Erythroblast (primary cell): Measurements from ENCODE around the gene VAC14.
"Not testable (repeated sequence)": the region's sequence is repeated elsewhere in the genome, so short reads cannot be mapped to it uniquely, and the experiment has no call there.

Experiments
- DNase-seq, 2 experiments: peaks; one replicate each; lab custom pipeline; 2025; lab: John Stamatoyannopoulos, UW
- GATA1 ChIP-seq: IDR thresholded peaks from 2 replicates; pipeline ENCODE4 v1.6.1; 2011; ENCODE audit warnings: low read depth, mild to moderate bottlenecking, control low read depth, low read length, moderate library complexity
- POLR2A ChIP-seq: IDR thresholded peaks from 2 replicates; pipeline ENCODE4 v1.6.1; 2011; ENCODE audit warnings: mild to moderate bottlenecking, low read length

Gene VAC14

DNA sequence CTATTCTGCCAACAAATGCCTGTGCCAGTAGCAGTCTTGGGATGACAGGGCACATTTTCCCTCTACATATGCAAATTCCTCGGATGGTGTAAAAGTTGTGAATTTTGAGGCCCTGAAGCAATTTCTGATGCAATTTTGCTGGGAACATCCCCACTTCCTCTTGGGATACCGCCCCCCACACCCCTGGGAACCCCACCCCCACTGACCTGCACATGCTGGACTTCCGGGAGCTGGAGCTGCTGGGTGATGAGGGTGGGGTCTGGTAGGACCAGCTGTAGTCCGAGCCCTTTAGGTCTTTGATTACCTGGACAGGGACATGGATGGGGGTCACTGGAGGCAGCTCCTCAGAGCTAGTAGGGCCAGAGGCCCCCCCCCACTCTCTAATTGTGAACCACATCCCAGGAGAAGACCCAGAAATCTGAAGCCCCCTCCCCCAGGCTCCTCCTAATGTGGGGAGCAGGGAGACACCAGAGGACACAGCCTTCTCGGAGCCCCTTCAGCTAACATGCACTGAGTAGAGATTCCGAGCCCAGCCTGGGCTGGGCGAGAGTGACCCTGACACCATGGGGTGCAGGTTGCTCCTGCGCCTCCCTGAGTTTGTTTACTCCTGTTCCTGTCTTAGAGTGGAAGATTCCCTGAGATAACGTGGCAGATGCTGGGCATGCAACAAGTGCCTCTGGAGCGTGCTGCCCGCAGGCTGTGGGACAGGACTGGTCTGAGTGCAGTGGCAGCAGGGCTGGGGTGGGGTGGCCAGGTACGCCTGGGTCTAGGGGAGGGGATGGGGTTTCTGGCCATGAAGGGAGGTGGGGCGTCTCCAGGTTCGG is 124.1 kb downstream of the VAC14 start:
- DNase-seq: no peak
- TF ChIP-seq GATA1 (no peak), POLR2A (no peak)

DNA sequence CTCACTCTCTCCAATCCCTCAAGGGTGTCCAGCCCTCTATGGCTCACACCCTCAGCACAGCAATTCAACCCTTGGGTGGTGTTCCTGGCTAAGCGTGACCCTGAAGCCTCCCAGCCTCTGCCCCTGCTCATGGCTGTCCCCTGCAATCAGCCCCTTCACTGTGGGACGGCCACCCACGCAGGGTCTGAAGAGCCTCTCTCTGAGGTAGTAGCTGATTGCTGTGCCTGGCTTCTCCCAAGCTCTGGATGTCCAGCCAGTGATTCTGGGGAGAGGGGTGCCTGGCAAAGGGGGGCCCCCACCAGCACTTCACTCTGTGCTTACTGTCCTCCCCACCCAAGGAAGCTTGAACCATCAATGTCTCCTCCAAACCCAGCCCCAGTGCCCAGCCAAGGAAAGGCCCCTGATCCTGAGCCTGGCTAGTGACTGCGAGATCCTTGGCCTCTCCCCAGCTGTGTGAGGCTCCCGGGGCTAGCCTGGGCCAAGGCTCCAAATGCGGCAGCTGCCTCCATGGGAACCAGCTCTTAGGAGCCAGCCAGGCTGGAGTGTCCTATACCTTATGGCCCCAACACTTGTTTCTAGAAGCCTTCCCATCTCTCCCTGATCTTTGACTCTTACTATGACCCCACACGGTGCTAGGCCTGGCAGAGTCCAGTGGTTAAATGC is 125.0 kb downstream of the VAC14 start:
- DNase-seq: no peak
- TF ChIP-seq GATA1 (no peak), POLR2A (no peak)

DNA sequence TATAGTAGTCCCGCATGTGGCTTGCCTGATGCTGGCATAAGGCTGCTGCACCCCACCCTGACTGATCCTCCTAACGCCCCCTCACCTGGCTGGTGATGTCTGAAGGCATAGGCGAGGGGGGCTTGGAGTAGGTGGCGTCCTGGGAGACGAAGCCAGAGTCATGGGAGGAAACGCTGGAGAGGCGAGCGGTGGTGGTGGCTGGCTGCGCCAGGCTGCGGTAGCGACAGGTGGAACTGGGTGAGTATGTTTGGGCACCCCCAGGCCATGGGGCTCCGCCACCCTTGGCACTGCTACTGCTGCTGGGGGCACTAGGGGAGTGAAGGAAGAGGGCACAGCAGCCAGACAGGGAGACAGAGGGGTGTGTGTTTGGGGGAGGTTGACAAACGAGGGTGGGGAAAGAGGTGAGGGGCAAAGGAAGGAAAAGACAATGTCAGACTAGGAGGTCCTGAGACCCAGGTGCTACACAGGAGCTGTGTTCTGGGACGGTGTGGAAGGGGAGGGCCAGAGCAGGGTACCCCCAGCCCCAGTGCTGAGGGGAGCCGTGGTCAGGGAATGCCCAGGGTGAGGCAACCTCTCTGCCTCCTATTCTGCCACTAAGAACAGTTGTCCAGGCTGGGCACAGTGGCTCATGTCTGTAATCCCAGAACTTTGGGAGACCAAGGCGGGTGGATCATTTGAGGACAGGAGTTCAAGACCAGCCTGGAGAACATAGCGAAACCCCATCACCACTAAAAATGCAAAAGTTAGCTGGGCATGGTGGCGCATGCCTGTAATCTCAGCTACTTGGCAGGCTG is 126.5 kb downstream of the VAC14 start:
- TF ChIP-seq GATA1 (no peak), POLR2A (no peak)
- no peak for DNase-seq

DNA sequence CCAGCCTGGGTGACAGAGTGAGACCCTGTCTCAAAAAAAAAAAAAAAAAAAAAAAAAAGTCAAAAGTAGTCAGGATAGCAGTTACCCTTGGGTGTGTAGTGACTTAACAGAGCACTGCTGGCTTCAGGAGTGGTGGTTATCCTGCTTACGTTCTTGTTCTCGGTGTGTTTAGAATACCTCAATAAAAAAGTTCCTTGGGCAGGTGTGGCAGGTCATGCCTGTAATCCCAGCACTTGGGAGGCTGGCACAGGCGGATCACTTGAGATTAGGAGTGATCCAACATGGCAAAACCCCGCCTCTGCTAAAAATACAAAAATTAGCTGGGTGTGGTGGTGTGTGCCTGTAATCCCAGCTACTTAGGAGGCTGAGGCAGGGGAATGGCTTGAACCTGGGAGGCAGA is 130.0 kb downstream of the VAC14 start:
- DNase-seq: not testable (repeated sequence)

DNA sequence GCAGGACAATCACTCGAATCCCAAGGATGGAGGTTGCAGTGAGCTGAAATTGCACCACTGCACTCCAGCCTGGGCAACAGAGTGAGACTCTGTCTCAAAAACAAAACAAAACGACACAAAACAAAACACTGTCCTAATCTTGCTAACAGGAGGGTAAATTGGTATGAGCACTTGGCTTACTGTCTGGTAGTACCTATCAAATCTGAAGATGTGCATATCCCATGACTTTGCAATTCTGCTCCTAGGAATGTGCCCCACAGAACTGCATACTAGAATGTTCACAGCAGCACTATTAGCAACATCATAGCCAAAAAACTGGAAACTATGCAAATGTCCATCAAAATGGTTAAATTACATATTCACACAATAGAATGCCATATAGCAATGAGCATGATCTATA is 130.8 kb downstream of the VAC14 start:
- no peak for DNase-seq
- no peak for TF ChIP-seq POLR2A
- no peak for TF ChIP-seq GATA1

DNA sequence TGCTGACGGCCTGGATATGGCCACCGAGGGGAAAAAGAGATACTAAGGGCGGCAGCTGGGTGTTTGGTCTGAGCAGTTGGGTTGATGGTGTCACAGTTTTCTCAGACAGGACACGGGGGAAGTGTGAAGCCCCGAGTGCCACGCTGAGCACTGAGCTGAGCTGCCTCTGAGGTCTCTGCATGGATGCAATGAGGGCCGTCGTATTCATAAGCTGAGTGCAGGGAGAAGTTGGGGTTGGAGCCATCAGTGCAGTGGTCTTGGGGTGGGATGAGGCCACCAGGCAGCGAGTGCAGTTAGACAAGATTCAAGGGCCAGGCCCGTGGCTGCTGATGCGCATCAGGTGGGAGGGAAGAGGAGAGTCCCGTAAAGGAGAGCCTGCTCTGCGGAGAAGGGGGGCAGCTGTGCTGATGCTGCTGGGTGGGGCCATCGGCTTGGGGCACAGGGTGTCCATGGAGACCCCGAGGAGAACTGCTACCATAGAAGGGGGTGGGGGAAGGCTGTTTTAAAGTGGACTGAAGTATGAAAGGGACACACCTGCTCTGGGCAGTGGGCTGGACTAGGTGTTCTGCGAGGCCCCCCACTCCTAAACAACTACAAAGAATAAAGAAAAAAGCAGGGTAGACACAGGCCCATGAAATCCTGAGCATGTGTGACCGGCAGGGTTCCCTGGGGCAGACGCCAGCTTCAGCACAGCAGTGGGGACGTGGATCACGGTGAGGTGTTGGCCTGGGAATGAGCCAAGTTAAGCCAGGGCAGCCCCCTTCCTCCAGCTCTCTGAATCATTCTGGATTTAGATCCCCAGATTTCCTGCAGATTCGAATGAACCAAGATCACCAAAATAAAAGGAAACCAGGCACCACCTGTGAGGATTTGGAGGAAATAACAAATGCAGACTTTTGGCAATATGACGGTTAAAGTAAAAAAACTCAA is 134.9 kb downstream of the VAC14 start:
- no peak for DNase-seq

DNA sequence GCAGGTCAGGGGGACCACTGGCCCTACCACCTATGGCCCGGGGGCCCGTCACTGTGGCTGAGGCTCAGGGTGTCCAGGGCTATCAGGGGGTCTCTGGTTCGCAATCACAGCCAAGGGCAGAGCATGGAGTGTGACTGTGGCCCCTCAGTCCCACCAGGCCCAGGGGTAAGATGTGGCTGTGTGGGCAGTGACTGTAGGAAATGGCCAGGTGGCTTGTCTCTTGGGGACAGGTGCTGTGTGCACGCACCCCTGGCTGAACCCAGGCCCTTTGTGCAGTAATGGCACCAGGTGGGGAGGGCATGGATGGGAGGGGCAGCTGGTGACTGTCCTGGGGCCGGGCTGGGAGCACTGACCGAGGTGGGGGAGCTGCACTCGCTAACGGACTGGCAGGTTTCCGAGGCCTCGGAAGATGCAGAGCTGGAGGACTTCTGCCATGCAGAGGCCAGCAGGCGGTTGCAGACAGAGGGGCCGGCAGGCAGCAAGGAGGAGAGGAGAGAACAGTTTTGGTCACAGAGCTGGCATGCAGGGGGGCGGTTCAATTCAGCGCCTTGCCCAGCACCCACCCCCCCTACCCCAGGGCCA is 135.8 kb downstream of the VAC14 start:
- no peak for TF ChIP-seq GATA1
- no peak for DNase-seq

More for the DNA sequence above, 134.9 kb downstream of the VAC14 start:
- TF ChIP-seq GATA1 (no peak), POLR2A (no peak)

DNA sequence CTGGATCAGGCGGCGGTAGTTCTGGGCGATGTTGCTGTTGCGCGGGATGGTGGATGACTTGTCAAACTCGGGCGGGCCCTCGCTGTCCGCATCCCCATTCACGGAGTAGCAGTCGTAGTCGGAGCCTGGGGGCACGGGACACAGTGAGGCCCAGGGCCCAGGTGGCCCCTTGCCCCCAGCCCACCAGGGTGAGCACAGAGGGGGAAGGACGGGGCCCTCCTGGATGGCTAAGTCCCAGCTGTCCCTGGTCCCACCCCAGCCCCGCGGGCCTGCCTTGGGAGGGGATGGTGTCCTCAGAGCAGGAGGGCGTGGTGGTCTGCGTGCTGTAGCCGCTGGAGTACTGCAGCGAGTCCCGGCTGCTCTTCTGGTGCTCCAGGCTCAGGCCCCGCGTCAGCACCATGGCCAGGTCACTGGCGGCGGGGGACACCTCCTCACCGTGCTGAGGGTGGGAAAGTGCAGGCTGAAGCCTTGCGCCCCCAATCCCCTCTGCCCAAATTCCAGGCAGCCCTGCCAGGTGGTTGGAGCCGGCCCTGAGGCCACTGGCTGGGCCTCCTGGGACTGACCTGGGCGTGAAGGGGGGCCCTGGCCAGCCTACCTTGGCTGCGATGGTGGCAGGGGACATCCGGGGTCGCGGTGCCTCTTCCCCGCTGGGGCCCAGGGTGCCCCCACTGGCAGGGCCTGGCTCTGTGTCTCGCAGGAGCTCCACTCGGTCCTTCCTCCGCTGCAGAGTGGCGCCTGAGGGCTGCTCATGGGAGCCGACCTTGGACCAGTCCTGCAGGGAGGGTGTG is 136.4 kb downstream of the VAC14 start:
- no peak for DNase-seq
- TF ChIP-seq POLR2A (no peak), GATA1 (no peak)

DNA sequence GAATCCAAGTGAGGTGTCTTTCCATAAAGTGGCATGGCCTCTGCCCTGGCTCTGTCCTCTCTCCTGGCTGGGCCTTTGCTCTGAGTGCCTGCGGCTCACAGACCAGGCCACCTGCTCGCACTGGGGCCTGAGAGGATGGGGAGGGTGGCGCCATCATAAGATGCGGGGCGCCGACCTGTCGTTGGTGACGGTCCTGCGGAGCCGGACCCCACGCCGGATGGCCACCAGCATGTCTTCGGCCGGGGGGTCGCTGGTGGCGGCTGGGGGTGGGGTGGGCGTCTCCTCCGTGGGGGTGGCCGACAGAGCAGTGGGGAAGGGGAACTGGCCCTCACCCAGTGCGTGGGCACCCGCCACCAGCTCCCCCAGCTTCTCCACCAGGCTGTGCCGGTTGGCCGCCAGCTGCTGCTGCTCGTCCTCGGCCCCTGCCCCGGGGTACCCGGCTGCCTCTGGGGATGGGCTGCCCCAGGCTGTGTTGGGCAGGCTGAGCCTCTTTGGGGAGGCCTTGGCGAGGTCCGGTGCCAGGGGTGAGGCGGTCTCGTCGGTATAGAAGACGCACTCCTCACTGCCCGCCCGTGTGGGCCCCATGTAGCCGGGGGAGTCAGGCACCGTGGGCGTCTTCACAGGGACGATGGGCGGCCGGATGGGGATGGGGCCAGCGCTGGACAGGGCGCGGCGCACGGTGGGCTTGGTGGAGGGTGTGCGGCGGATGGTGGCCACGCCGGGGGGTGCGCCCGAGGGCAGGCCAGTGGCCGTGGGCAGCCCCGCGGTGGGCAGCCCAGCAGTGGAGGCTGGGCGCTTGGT is 137.2 kb downstream of the VAC14 start:
- no peak for TF ChIP-seq GATA1
- TF ChIP-seq POLR2A: no peak
- DNase-seq: no peak

DNA sequence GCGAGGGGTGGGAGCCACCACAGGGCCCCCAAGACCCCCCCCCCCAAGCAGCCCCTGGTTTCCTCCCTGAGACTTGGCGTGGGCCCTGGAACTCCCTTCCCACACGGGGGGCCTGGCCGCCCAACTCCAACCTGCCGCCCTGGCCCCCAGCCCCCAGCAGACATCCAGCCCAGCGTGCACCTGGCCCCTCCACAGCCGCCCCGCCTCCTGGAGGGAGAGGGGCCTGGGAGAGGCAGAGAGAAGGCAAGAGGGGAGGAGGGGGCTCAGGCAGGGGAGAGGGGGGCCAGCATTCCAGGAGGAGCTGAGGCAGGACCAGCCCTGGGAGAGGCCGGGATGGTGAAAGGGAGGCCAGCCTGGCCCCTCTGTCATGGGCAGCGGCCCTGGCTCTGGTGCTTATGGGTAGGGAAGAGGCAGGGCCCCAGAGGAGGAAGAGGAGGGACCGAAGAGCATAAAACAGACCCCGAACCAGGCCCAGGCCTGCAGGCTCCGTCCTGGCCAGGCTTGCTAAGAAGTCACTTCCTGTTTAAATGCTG is 137.9 kb downstream of the VAC14 start:
- DNase-seq: no peak

DNA sequence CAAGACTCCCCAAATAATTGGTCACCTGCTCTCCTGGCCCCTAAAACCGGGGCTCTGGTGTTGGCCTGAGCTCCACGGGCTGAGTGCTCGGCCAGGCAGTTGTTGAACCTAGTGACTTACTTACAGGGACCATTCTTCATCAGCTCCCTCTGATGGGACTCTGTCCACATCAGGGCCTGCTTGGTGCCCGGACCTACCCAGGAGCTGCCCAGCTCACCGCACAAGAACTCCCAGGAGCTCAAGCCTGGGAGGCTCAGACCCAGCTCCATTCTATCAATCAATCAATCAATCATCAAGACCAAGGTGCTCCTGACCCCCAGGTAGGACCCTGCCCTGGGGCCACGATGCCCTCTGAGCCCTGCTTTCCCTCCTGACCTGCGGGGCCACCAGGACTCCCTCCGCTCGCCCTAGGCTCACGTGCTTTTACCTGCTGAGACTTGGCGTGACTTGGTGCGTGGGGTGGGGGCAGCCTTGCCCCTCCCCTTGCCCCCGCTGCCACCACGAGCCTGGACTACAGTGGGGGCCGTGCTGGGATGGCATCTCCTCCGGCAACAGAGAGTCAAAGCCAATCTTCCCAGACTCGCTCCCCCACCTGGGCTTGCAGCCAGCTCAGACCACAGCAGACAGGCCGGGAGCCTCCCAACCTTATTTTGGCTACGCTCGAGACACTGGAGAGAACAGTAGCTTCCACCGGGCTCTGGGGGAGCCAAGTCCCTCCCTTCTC is 138.9 kb downstream of the VAC14 start:
- no peak for DNase-seq
- TF ChIP-seq GATA1 (no peak), POLR2A (no peak)

More for the DNA sequence above, 137.9 kb downstream of the VAC14 start:
- no peak for TF ChIP-seq GATA1
